K562 (cell line): Measurements from ENCODE around the gene SNRNP70. TPM values are rescaled to one million over a fixed set of nuclear protein-coding genes. Genes with fewer than 3 reads are reported as not detected.

Source experiments
- CHAMP1 ChIP-seq: fragments of 450-650 bp; IDR thresholded peaks from 2 replicates; pipeline ENCODE4 v1.6.1; 2016; ENCODE audit warnings: mild to moderate bottlenecking
- ELF2 ChIP-seq: fragments of 250-450 bp; sonication (Bioruptor Pico); IDR thresholded peaks from 2 replicates; pipeline ENCODE4 v1.5.0; 2021; ENCODE audit warnings: mild to moderate bottlenecking
- IRF9 ChIP-seq: fragments of 450-650 bp; IDR thresholded peaks from 2 replicates; pipeline ENCODE4 v1.6.1; 2016; ENCODE audit warnings: missing biosample characterization, missing genetic modification characterization
- KAT2B ChIP-seq: IDR thresholded peaks from one replicate; pipeline ENCODE4 v1.6.1; 2012; ENCODE audit warnings: low read depth, mild to moderate bottlenecking, control low read depth, inconsistent platforms, low read length, moderate library complexity
- MBD1 ChIP-seq: fragments of 250-450 bp; sonication (Bioruptor Pico); IDR thresholded peaks from 2 replicates; pipeline ENCODE4 v1.8.0; 2022; ENCODE audit warnings: inconsistent platforms
- MBD2 ChIP-seq: sonication (generic); IDR thresholded peaks from 2 replicates; pipeline ENCODE4 v1.6.1; 2016; ENCODE audit warnings: low read depth, borderline replicate concordance
- MXI1 ChIP-seq: IDR thresholded peaks from 2 replicates; pipeline ENCODE4 v1.6.1; 2011; ENCODE audit warnings: low read depth, mild to moderate bottlenecking, improper control_type of control experiment, low read length
- NEUROD1 ChIP-seq: fragments of 150-350 bp; IDR thresholded peaks from 2 replicates; pipeline ENCODE4 v1.6.1; 2014; ENCODE audit warnings: borderline replicate concordance, low read length, low read depth; ENCODE audit not compliant: partially characterized antibody
- NR4A1 ChIP-seq, 2 experiments: fragments of 250-450 bp in 1 of 2; fragments of 450-650 bp in 1 of 2; sonication (Bioruptor Pico) in 1 of 2; IDR thresholded peaks; 2 replicates each; pipeline versions ENCODE4 v1.4.0 to v1.6.1; 2016 to 2020; ENCODE audit warnings: mild to moderate bottlenecking in 2 of 2, missing compliant biosample characterization in 1 of 2, missing genetic modification characterization in 1 of 2, moderate library complexity in 1 of 2
- SMARCC2 ChIP-seq: fragments of 450-650 bp; IDR thresholded peaks from 2 replicates; pipeline ENCODE4 v1.6.1; 2017; ENCODE audit warnings: antibody characterized with exemption, moderate library complexity, mild to moderate bottlenecking, low read depth
- SP2 ChIP-seq: IDR thresholded peaks from 2 replicates; pipeline ENCODE4 v1.6.1; 2011; ENCODE audit warnings: mild to moderate bottlenecking, low read depth, low read length, moderate library complexity; ENCODE audit not compliant: poor library complexity, severe bottlenecking; ENCODE audit errors: extremely low read depth
- TAF1 ChIP-seq: IDR thresholded peaks from 2 replicates; pipeline ENCODE4 v1.6.1; 2011; ENCODE audit warnings: mild to moderate bottlenecking, low read length, moderate library complexity; ENCODE audit not compliant: insufficient read depth, control insufficient read depth, severe bottlenecking; ENCODE audit errors: extremely low read depth
- THRA ChIP-seq: fragments of 450-650 bp; IDR thresholded peaks from 2 replicates; pipeline ENCODE4 v1.6.1; 2017; ENCODE audit warnings: mild to moderate bottlenecking, moderate library complexity
- ZBTB17 ChIP-seq: fragments of 450-650 bp; formaldehyde crosslinking; IDR thresholded peaks from 2 replicates; pipeline ENCODE4 v1.4.0; 2020; ENCODE audit warnings: mild to moderate bottlenecking
- ZBTB2 ChIP-seq: fragments of 450-650 bp; IDR thresholded peaks from 2 replicates; pipeline ENCODE4 v1.6.1; 2016; ENCODE audit warnings: antibody characterized with exemption
- ZFP36 ChIP-seq: fragments of 150-350 bp; IDR thresholded peaks from 2 replicates; pipeline ENCODE4 v1.6.1; 2018; ENCODE audit warnings: low read length, low read depth; ENCODE audit not compliant: partially characterized antibody
- ZNF124 ChIP-seq: sonication (generic); formaldehyde crosslinking; IDR thresholded peaks from 2 replicates; pipeline ENCODE4 v1.8.1; 2022; ENCODE audit warnings: missing genetic modification reagents
- ZNF143 ChIP-seq: sonication (generic); formaldehyde crosslinking; IDR thresholded peaks from 2 replicates; pipeline ENCODE4 v1.9.0; 2022; ENCODE audit warnings: mild to moderate bottlenecking, missing genetic modification reagents
- polyA plus RNA-seq, 8 experiments: library from polyadenylated mRNA; depleted of rRNA in 4 of 8; stranded (reverse) in 5 of 8; unstranded in 3 of 8; fragments of >200 nt; fragmentation: Nextera tagmentation in 2 of 8; fragmentation: Illumina TruSeq in 1 of 8; extraction: Ambion mirVana in 2 of 8; extraction: Trizol in 1 of 8; gene quantifications; 2 replicates each; pipeline versions ENCODE4 v1.2.1 to v1.2.3, GENCODE V29; 2011 to 2014; ENCODE audit warnings: inconsistent platforms in 1 of 8, missing spikeins in 1 of 8
- total RNA-seq, 7 experiments: library from RNA; depleted of rRNA in 6 of 7; stranded (reverse); fragments of >200 nt in 6 of 7; fragmentation: Illumina TruSeq in 2 of 7; extraction: Trizol in 2 of 7; gene quantifications; 2 replicates each; pipeline versions ENCODE4 v1.2.1 to v1.2.3, GENCODE V29; 2011 to 2021; ENCODE audit warnings: low replicate concordance in 1 of 7

Gene SNRNP70
- total and polyA plus RNA-seq, 9 of the 15 experiments (the other 6 are each of a cell fraction or from before 2014, with no cell fraction given) = 2.8 to 496 (median 136) TPM

- TF ChIP-seq ZBTB2 = peak; percentile 98
- TF ChIP-seq ZFP36 = no peak
- no peak for TF ChIP-seq SMARCC2
- TF ChIP-seq MBD2 = peak; percentile 79
- TF ChIP-seq SP2 = no peak
- no peak; the same call in 1 of the 2 replicates for TF ChIP-seq ELF2 (CRISPR knock-in tag)
- TF ChIP-seq TAF1 = peak; percentile 95
- peak; percentile 82 for TF ChIP-seq ZNF143 (CRISPR knock-in tag)
- no peak for TF ChIP-seq THRA
- no peak for TF ChIP-seq IRF9
- no peak for TF ChIP-seq CHAMP1
- TF ChIP-seq NR4A1 (CRISPR knock-in tag; IDR thresholded peaks at IDR 0.05) = peak; percentile 92; the same call in 1 of the 2 replicates
- TF ChIP-seq NR4A1 (tag; IDR thresholded peaks at IDR 0.05) = no peak
- no peak for TF ChIP-seq KAT2B
- TF ChIP-seq MXI1 = no peak
- TF ChIP-seq NEUROD1 = no peak
- TF ChIP-seq MBD1 (CRISPR knock-in tag) = no peak
- peak; percentile 62; the same call in 1 of the 2 replicates for TF ChIP-seq ZBTB17 (CRISPR knock-in tag)
- TF ChIP-seq ZNF124 (CRISPR knock-in tag) = no peak
Observed at GRCh38 chr19:49085020-49085867, at the start of gene SNRNP70 (continued).
